OCI-LY7 (cell line): Measurements from ENCODE around the gene FSHR. TPM values are rescaled to one million over a fixed set of nuclear protein-coding genes. Genes with fewer than 3 reads are reported as not detected.

Experiments
- BruUV-seq: library from RNA; stranded (reverse); fragments of 400-500 nt; replicated peaks from 2 replicates; lab custom pipeline; 2021; lab: Mats Ljungman, UMichigan
- CTCF ChIA-PET: fragments of 300-600 bp; sonication (Branson Sonifier 250); formaldehyde crosslinking; loops from one replicate; lab custom pipeline; 2022; ENCODE audit warnings: antibody characterized with exemption; ENCODE audit not compliant: unreplicated experiment; lab: Charles Lee
- POLR2A ChIA-PET: fragments of 300-600 bp; sonication (Branson Sonifier 250); formaldehyde crosslinking; loops from one replicate; lab custom pipeline; 2022; ENCODE audit warnings: antibody characterized with exemption; lab: Charles Lee
- DNase-seq: peaks from one replicate; pipeline ENCODE4 v3.0.0-alpha.2; 2015; ENCODE audit warnings: low spot score
- H2AFZ ChIP-seq: fragments of 200-600 bp; sonication (generic), shearing (Covaris generic); 2 replicates; pipeline ENCODE4 v1.6.1; 2014; ENCODE audit warnings: mild to moderate bottlenecking, antibody characterized with exemption, low read length, moderate library complexity
- H3K27ac ChIP-seq: fragments of 200-600 bp; sonication (generic); 2 replicates; pipeline ENCODE4 v1.5.1; 2014; ENCODE audit warnings: mixed run types, low read depth, mild to moderate bottlenecking, moderate library complexity, low read length, inconsistent platforms; ENCODE audit not compliant: poor library complexity, severe bottlenecking
- H3K36me3 ChIP-seq: fragments of 200-600 bp; sonication (generic); 2 replicates; pipeline ENCODE4 v1.6.1; 2014; ENCODE audit warnings: mild to moderate bottlenecking, antibody characterized with exemption, low read length, moderate library complexity, mixed read lengths; ENCODE audit not compliant: insufficient read depth
- H3K4me1 ChIP-seq: fragments of 200-600 bp; sonication (generic); 2 replicates; pipeline ENCODE4 v1.5.1; 2014; ENCODE audit warnings: mild to moderate bottlenecking, low read length; ENCODE audit not compliant: insufficient read depth, poor library complexity, severe bottlenecking
- H3K4me2 ChIP-seq: fragments of 200-600 bp; sonication (generic); 2 replicates; pipeline ENCODE4 v1.6.1; 2014; ENCODE audit warnings: mild to moderate bottlenecking, low read length
- H3K4me3 ChIP-seq: fragments of 200-600 bp; sonication (generic); 2 replicates; pipeline ENCODE4 v1.5.1; 2014; ENCODE audit warnings: mild to moderate bottlenecking, low read depth, low read length; ENCODE audit not compliant: poor library complexity, severe bottlenecking
- H3K79me2 ChIP-seq: fragments of 200-600 bp; sonication (generic); 2 replicates; pipeline ENCODE4 v1.6.1; 2016; ENCODE audit warnings: low read depth, mild to moderate bottlenecking, low read length, moderate library complexity, mixed read lengths; ENCODE audit not compliant: insufficient read depth
- H3K9me2 ChIP-seq: fragments of 200-600 bp; sonication (generic); 2 replicates; pipeline ENCODE4 v1.6.1; 2016; ENCODE audit warnings: mild to moderate bottlenecking, low read length, mixed read lengths; ENCODE audit not compliant: insufficient read depth
- H3K9me3 ChIP-seq: fragments of 200-600 bp; sonication (generic); 2 replicates; pipeline ENCODE4 v1.6.1; 2014; ENCODE audit warnings: mild to moderate bottlenecking, mixed run types, low read length, mixed read lengths
- H4K20me1 ChIP-seq: fragments of 200-600 bp; sonication (generic); 2 replicates; pipeline ENCODE4 v1.6.1; 2014; ENCODE audit warnings: mild to moderate bottlenecking, antibody characterized with exemption, low read length, moderate library complexity, mixed read lengths; ENCODE audit not compliant: insufficient read depth
- EZH2phosphoT487 ChIP-seq: fragments of 200-600 bp; sonication (generic); IDR thresholded peaks from 2 replicates; pipeline ENCODE4 v1.6.1; 2018; ENCODE audit warnings: low read depth, borderline replicate concordance, mild to moderate bottlenecking, mixed run types, antibody characterized with exemption, low read length, moderate library complexity, mixed read lengths
- intact Hi-C: fragments of 100-400 bp; cut with micrococcal nuclease; formaldehyde crosslinking; loops from one replicate; pipeline ENCODE4 v1.10.0; 2022; ENCODE audit not compliant: unreplicated experiment
- total RNA-seq, 2 experiments: library from RNA; depleted of rRNA in 1 of 2; stranded (reverse); fragments of >200 nt in 1 of 2; shearing (Covaris generic) in 1 of 2; gene quantifications; 2 replicates each; pipeline ENCODE4 v1.2.3, GENCODE V29; 2014 to 2022
- TF ChIP-seq, protein P1 (sequence below): fragments of 200-600 bp; sonication (generic); conservative IDR thresholded peaks from 2 replicates; pipeline ENCODE4 v1.5.1; 2014; ENCODE audit warnings: mild to moderate bottlenecking, antibody characterized with exemption, low read length, moderate library complexity, mixed read lengths

Gene FSHR
- total RNA-seq, 2 experiments from 2014 or later = not detected

GRCh38 chr2:49070716-49071115, 83.6 kb downstream of the FSHR start:
- H3K4me3 ChIP-seq = no peak overlapping the region
- intact Hi-C loops = no loop called here
- no peaks in the 10 kb centered on the region for H3K36me3 ChIP-seq
- CTCF ChIA-PET = no interaction called here
- H3K79me2 ChIP-seq = no peaks in the 10 kb centered on the region
- DNase-seq = no peak
- no peaks in the 10 kb centered on the region for H4K20me1 ChIP-seq
- H3K4me2 ChIP-seq = no peak overlapping the region
- H3K9me3 ChIP-seq = no peaks in the 10 kb centered on the region
- TF ChIP-seq EZH2phosphoT487 = no peak
- TF ChIP-seq, protein P1, sequence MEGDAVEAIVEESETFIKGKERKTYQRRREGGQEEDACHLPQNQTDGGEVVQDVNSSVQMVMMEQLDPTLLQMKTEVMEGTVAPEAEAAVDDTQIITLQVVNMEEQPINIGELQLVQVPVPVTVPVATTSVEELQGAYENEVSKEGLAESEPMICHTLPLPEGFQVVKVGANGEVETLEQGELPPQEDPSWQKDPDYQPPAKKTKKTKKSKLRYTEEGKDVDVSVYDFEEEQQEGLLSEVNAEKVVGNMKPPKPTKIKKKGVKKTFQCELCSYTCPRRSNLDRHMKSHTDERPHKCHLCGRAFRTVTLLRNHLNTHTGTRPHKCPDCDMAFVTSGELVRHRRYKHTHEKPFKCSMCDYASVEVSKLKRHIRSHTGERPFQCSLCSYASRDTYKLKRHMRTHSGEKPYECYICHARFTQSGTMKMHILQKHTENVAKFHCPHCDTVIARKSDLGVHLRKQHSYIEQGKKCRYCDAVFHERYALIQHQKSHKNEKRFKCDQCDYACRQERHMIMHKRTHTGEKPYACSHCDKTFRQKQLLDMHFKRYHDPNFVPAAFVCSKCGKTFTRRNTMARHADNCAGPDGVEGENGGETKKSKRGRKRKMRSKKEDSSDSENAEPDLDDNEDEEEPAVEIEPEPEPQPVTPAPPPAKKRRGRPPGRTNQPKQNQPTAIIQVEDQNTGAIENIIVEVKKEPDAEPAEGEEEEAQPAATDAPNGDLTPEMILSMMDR = no peak
- POLR2A ChIA-PET = no interaction called here
- BruUV-seq = no TSS peak
- no peaks in the 10 kb centered on the region for H3K4me1 ChIP-seq
- H2AFZ ChIP-seq = no peak overlapping the region
- no peaks in the 10 kb centered on the region for H3K9me2 ChIP-seq
- no peak overlapping the region for H3K27ac ChIP-seq

DNA sequence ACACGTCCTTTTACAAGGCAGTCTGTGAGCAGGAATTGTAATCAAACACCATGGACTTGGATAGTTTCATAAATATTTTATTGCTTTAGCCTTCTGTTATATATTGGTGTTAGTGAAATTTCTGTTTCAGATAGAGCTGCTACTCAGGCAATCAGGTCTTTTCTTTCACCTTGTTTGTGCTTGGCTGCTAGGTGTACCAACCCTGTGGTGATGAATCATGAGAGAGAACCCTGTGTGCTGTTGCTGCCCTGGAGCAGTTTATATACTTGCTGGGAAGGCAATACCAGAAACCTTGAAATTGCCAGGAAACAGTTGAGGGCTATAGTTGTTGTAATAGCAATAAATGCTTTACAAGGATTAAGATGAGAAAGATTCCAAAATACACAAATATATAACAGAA, 84.5 kb downstream of the FSHR start:
- H3K9me3 ChIP-seq = no peaks in the 10 kb centered on the region
- TF ChIP-seq, protein P1 = no peak
- no peak for TF ChIP-seq EZH2phosphoT487
- H4K20me1 ChIP-seq = no peaks in the 10 kb centered on the region
- no peak overlapping the region for H3K4me3 ChIP-seq
- POLR2A ChIA-PET = interaction anchor here (0.7 kb wide), 1 partner anchor 15 kb away, joined by 3 read pairs; no protein-coding TSS in a partner anchor
- no peaks in the 10 kb centered on the region for H3K9me2 ChIP-seq
- DNase-seq = no peak
- no peaks in the 10 kb centered on the region for H3K36me3 ChIP-seq
- no peaks in the 10 kb centered on the region for H3K79me2 ChIP-seq
- no peak overlapping the region for H2AFZ ChIP-seq
- H3K4me1 ChIP-seq = no peaks in the 10 kb centered on the region
- intact Hi-C loops = no loop called here
- H3K27ac ChIP-seq = no peak overlapping the region
- CTCF ChIA-PET = no interaction called here
- BruUV-seq = no TSS peak
- no peak overlapping the region for H3K4me2 ChIP-seq

DNA sequence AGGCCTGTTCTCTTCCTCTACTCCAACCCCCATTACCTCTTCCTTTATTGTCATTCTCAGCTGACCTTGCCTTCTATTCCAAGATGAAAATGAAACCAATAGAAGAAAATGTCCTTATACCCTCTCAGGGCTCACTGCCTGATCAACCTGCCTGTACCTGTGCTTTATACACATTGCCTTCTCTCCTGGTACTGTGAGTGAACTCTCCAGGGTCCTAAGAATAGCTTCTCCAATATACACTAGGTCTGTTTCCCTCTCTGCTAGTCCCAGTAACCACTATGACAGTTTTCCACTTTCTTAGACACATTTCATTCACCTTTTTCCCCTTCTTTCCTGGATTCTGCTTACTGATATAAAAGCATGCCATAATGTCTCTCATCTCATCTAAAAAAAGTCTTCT, 85.7 kb downstream of the FSHR start:
- no peak for TF ChIP-seq EZH2phosphoT487
- TF ChIP-seq, protein P1 = no peak
- intact Hi-C loops = no loop called here
- ChIA-PET CTCF (no interaction called here), POLR2A (no interaction called here)
- Histone ChIP-seq H4K20me1 (no peaks in the 10 kb centered on the region), H3K4me1 (no peaks in the 10 kb centered on the region), H3K79me2 (no peaks in the 10 kb centered on the region), H2AFZ (no peak overlapping the region), H3K27ac (no peak overlapping the region), H3K4me2 (no peak overlapping the region), H3K9me2 (no peaks in the 10 kb centered on the region), H3K9me3 (no peaks in the 10 kb centered on the region), H3K4me3 (no peak overlapping the region), H3K36me3 (no peaks in the 10 kb centered on the region)
- DNase-seq = no peak
- BruUV-seq = no TSS peak
